Measurements from ENCODE around the gene ATP1B3.

DNA sequence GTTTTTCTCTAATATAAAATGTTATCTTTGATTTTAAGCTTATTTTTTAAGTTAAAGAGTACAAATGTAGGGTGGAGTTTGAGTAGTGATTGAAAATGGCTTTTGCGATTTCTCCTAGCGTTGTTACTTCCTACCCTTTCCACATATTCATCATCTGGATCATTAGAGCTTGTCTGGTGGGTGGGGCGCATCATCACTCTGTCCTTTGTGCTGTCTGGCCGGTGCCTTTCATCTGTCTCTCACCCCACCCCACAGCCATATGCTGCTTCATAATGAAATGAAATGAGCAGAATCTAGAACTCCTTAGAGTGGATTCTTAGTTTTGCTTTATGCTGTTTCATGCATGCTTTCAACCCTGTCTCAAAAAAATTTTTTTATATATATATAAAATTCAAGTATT, 44.3 kb downstream of the ATP1B3 start:
- TF ChIP-seq GATA2 (IDR thresholded peaks at IDR 0.05; ENCODE audit: low read depth, low read length) (no peak), GATA3 (IDR thresholded peaks at IDR 0.05; ENCODE audit: low read depth, low read length) (no peak)

All from SH-SY5Y (cell line).